ENCODE measurements around the gene PLXDC2. TPM values are rescaled to one million over a fixed set of nuclear protein-coding genes. Genes with fewer than 3 reads are reported as not detected.

PLXDC2 gene
- total RNA-seq, 2 donors from 2014 or later, result 19.5 to 26.4 TPM

DNA sequence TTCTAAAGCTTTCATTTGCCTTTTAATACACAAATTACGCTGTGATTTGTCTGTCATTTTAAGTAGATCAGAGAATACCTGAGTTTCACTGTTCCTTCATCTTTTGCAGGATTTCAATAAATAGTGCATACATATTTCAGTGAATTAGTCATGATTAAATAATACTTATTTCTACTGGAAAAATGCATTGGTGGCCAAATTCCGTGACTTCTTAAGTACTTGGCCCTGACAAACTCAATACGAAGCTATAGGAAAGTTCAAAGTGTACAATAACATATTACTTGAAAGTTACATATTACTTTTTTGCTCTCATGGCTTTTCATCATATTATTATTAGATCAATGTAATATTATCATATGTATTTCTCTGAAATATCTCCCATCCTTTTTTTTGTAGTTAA, 16.1 kb upstream of the PLXDC2 start:
- no peak overlapping the region for H3K4me3 ChIP-seq (ENCODE audit: low read length)
- H3K9me3 ChIP-seq (ENCODE audit: control insufficient read depth, low read length), result peaks cover 7% of the 10 kb centered on the region
- no peaks in the 10 kb centered on the region for H3K27me3 ChIP-seq (ENCODE audit: control insufficient read depth, insufficient read depth, low read length, poor library complexity, severe bottlenecking)
- H3K36me3 ChIP-seq (ENCODE audit: control insufficient read depth, insufficient read depth, low read length), result no peaks in the 10 kb centered on the region
- H3K9me3 Mint-ChIP-seq, result peaks cover 14% of the 10 kb centered on the region
- H3K27ac Mint-ChIP-seq, result no peak overlapping the region
- no peaks in the 10 kb centered on the region for H3K36me3 Mint-ChIP-seq (ENCODE audit: low read depth)
- no peak for DNase-seq
- no peak overlapping the region for H3K4me3 Mint-ChIP-seq
- 80 to 92% methylated on average over 2 to 3 of the region's 3 CpGs for WGBS, 2 experiments (ENCODE audit: insufficient coverage in 1 of 2, insufficient read length in 1 of 2)
- H3K4me1 Mint-ChIP-seq, result no peaks in the 10 kb centered on the region
- H3K27me3 Mint-ChIP-seq (ENCODE audit: insufficient read depth), result no peaks in the 10 kb centered on the region
- H3K9ac ChIP-seq (ENCODE audit: extremely low read depth, low read length, poor library complexity, severe bottlenecking), result no peak overlapping the region
- no peaks in the 10 kb centered on the region for H3K4me1 ChIP-seq (ENCODE audit: control insufficient read depth, insufficient read depth, low read length)
- no peak overlapping the region for H3K27ac ChIP-seq (ENCODE audit: low read depth, low read length)
- TF ChIP-seq CTCF (conservative IDR thresholded peaks at IDR 0.05), result no peak

DNA sequence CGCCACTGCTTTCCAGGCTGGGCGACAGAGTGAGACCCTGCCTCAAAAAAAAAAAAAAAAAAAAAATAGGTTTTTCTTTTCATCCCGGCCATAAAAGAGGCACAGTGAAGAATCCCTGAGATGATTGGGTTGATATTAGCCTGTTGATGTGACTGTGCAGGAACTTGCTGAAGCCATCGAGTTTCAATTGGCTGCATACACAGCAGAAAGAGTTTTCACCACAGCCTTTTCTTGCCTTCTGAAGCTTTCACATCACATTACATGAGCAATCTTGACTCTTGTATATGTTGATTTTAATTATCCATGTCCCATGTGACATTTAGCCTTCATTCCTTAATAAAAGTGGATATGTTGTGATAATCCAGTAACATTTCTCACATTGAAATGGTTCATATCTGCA, 14.9 kb upstream of the PLXDC2 start:
- WGBS, 2 experiments (ENCODE audit: insufficient coverage in 1 of 2, insufficient read length in 1 of 2), result 91% methylated on average over 4 of the region's 4 CpGs; no CpG with 5 or more reads in 1 of the 2 experiments
- Mint-ChIP-seq H3K9me3 (peaks cover 14% of the 10 kb centered on the region), H3K36me3 (ENCODE audit: low read depth) (no peaks in the 10 kb centered on the region), H3K27ac (no peak overlapping the region), H3K4me3 (no peak overlapping the region), H3K27me3 (ENCODE audit: insufficient read depth) (no peaks in the 10 kb centered on the region), H3K4me1 (no peaks in the 10 kb centered on the region)
- Histone ChIP-seq H3K4me1 (ENCODE audit: control insufficient read depth, insufficient read depth, low read length) (no peaks in the 10 kb centered on the region), H3K9ac (ENCODE audit: extremely low read depth, low read length, poor library complexity, severe bottlenecking) (no peak overlapping the region), H3K9me3 (ENCODE audit: control insufficient read depth, low read length) (peaks cover 7% of the 10 kb centered on the region), H3K36me3 (ENCODE audit: control insufficient read depth, insufficient read depth, low read length) (no peaks in the 10 kb centered on the region), H3K27me3 (ENCODE audit: control insufficient read depth, insufficient read depth, low read length, poor library complexity, severe bottlenecking) (no peaks in the 10 kb centered on the region), H3K4me3 (ENCODE audit: low read length) (no peak overlapping the region), H3K27ac (ENCODE audit: low read depth, low read length) (no peak overlapping the region)
- no peak for DNase-seq
- TF ChIP-seq CTCF (conservative IDR thresholded peaks at IDR 0.05), result no peak

- H3K36me3 ChIP-seq (ENCODE audit: control insufficient read depth, insufficient read depth, low read length), result no peaks in the 10 kb centered on the region
- Mint-ChIP-seq H3K27ac (no peak overlapping the region), H3K4me1 (no peaks in the 10 kb centered on the region), H3K36me3 (ENCODE audit: low read depth) (no peaks in the 10 kb centered on the region), H3K27me3 (ENCODE audit: insufficient read depth) (no peaks in the 10 kb centered on the region), H3K4me3 (no peak overlapping the region), H3K9me3 (peaks cover 6% of the 10 kb centered on the region)
- TF ChIP-seq CTCF (conservative IDR thresholded peaks at IDR 0.05), result no peak
- no peak overlapping the region for H3K9ac ChIP-seq (ENCODE audit: extremely low read depth, low read length, poor library complexity, severe bottlenecking)
- no peaks in the 10 kb centered on the region for H3K27me3 ChIP-seq (ENCODE audit: control insufficient read depth, insufficient read depth, low read length, poor library complexity, severe bottlenecking)
- H3K4me1 ChIP-seq (ENCODE audit: control insufficient read depth, insufficient read depth, low read length), result no peaks in the 10 kb centered on the region
- peaks cover 7% of the 10 kb centered on the region for H3K9me3 ChIP-seq (ENCODE audit: control insufficient read depth, low read length)
- no peak for DNase-seq
- H3K4me3 ChIP-seq (ENCODE audit: low read length), result no peak overlapping the region
- H3K27ac ChIP-seq (ENCODE audit: low read depth, low read length), result no peak overlapping the region
- WGBS, 2 experiments (ENCODE audit: insufficient coverage in 1 of 2, insufficient read length in 1 of 2), result 84% methylated on average over 1 of the region's 2 CpGs; no CpG with 5 or more reads in 1 of the 2 experiments
These were observed 12.6 kb upstream of the PLXDC2 start for GRCh38 chr10:19803676-19804075.
